Dermis blood vessel endothelial cell (primary cell): ENCODE data around the gene BCAS3. TPM values are rescaled to one million over a fixed set of nuclear protein-coding genes. Genes with fewer than 3 reads are reported as not detected.
"Not testable (repeated sequence)": the region's sequence is repeated elsewhere in the genome, so short reads cannot be mapped to it uniquely, and the experiment has no call there.

ENCODE experiments used
- DNase-seq: peaks from one replicate; pipeline ENCODE4 v3.0.0; 2010
- total RNA-seq: library from RNA; depleted of rRNA; stranded (reverse); fragments of >200 nt; gene quantifications from 2 replicates; pipeline ENCODE4 v1.2.3, GENCODE V29; 2014

The BCAS3 gene
- total RNA-seq, 1 donor from 2014 or later = 27.4 TPM

GRCh38 chr17:60888812-60889709, 211.4 kb downstream of the BCAS3 start:
- no peak for DNase-seq

- DNase-seq = no peak
Observed at GRCh38 chr17:60891149-60891548, 213.5 kb downstream of the BCAS3 start.

GRCh38 chr17:60893475-60893874, 215.8 kb downstream of the BCAS3 start:
- no peak for DNase-seq

GRCh38 chr17:60896996-60897395, 219.3 kb downstream of the BCAS3 start:
- no peak for DNase-seq

- no peak for DNase-seq
Observed at GRCh38 chr17:60899115-60899514, 221.5 kb downstream of the BCAS3 start.

GRCh38 chr17:60900688-60901087, 223.0 kb downstream of the BCAS3 start:
- no peak for DNase-seq

GRCh38 chr17:60901242-60901641, 223.6 kb downstream of the BCAS3 start:
- DNase-seq = no peak

GRCh38 chr17:60901806-60902205, 224.2 kb downstream of the BCAS3 start:
- peak; percentile 2 for DNase-seq

GRCh38 chr17:60902399-60902798, 224.7 kb downstream of the BCAS3 start:
- no peak for DNase-seq

GRCh38 chr17:60904582-60904981, 226.9 kb downstream of the BCAS3 start:
- no peak for DNase-seq

GRCh38 chr17:60905709-60906108, 228.1 kb downstream of the BCAS3 start:
- no peak for DNase-seq

GRCh38 chr17:60908324-60908723, 230.7 kb downstream of the BCAS3 start:
- DNase-seq = no peak

- DNase-seq = no peak
Observed at GRCh38 chr17:60909405-60909804, 231.8 kb downstream of the BCAS3 start.

- DNase-seq = no peak
Observed at GRCh38 chr17:60910415-60910814, 232.8 kb downstream of the BCAS3 start.

- no peak for DNase-seq
Observed at GRCh38 chr17:60914078-60914477, 236.4 kb downstream of the BCAS3 start.

GRCh38 chr17:60916043-60916442, 238.4 kb downstream of the BCAS3 start:
- DNase-seq = no peak

- no peak for DNase-seq
Observed at GRCh38 chr17:60920107-60920506, 242.5 kb downstream of the BCAS3 start.

GRCh38 chr17:60923000-60923399, 245.3 kb downstream of the BCAS3 start:
- DNase-seq = no peak

- DNase-seq = peak; percentile 32
Observed at GRCh38 chr17:60926466-60927183, 249.0 kb downstream of the BCAS3 start.

- no peak for DNase-seq
Observed at GRCh38 chr17:60933739-60934138, 256.1 kb downstream of the BCAS3 start.

GRCh38 chr17:60934723-60935122, 257.1 kb downstream of the BCAS3 start:
- no peak for DNase-seq

GRCh38 chr17:60935991-60936390, 258.3 kb downstream of the BCAS3 start:
- DNase-seq = not testable (repeated sequence)

- no peak for DNase-seq
Observed at GRCh38 chr17:60939318-60939717, 261.7 kb downstream of the BCAS3 start.

GRCh38 chr17:60941028-60941427, 263.4 kb downstream of the BCAS3 start:
- DNase-seq = peak; percentile 62
